Sigmoid colon (tissue), 4 donors: ENCODE measurements around the gene GATA2.

Experiments
- EP300 ChIP-seq, 4 donors: sonication (generic); formaldehyde crosslinking; IDR thresholded peaks; one replicate each; pipeline ENCODE4 v1.6.1; 2017; ENCODE audit warnings: antibody characterized with exemption in 4 of 4
- POLR2A ChIP-seq, 2 donors: fragments of 450-650 bp; IDR thresholded peaks; one replicate each; pipeline ENCODE4 v1.6.1; 2016; ENCODE audit warnings: antibody characterized with exemption in 2 of 2, mild to moderate bottlenecking in 2 of 2, moderate library complexity in 2 of 2
- POLR2AphosphoS5 ChIP-seq, 4 donors: sonication (generic); formaldehyde crosslinking; IDR thresholded peaks; one replicate each; pipeline ENCODE4 v1.6.1; 2017; ENCODE audit warnings: antibody characterized with exemption in 4 of 4
- TF ChIP-seq, protein P1 (sequence below), 4 experiments: fragments of 450-650 bp in 3 of 4; fragments of 200-600 bp in 1 of 4; IDR thresholded peaks; one replicate each; pipeline ENCODE4 v1.5.1; 2016 to 2019; ENCODE audit warnings: antibody characterized with exemption in 4 of 4, mild to moderate bottlenecking in 3 of 4, moderate library complexity in 2 of 4

- TF ChIP-seq, protein P1, sequence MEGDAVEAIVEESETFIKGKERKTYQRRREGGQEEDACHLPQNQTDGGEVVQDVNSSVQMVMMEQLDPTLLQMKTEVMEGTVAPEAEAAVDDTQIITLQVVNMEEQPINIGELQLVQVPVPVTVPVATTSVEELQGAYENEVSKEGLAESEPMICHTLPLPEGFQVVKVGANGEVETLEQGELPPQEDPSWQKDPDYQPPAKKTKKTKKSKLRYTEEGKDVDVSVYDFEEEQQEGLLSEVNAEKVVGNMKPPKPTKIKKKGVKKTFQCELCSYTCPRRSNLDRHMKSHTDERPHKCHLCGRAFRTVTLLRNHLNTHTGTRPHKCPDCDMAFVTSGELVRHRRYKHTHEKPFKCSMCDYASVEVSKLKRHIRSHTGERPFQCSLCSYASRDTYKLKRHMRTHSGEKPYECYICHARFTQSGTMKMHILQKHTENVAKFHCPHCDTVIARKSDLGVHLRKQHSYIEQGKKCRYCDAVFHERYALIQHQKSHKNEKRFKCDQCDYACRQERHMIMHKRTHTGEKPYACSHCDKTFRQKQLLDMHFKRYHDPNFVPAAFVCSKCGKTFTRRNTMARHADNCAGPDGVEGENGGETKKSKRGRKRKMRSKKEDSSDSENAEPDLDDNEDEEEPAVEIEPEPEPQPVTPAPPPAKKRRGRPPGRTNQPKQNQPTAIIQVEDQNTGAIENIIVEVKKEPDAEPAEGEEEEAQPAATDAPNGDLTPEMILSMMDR (IDR thresholded peaks at IDR 0.05), result no peak
- TF ChIP-seq POLR2A (IDR thresholded peaks at IDR 0.05), result no peak
- TF ChIP-seq EP300 (IDR thresholded peaks at IDR 0.05), result no peak
- no peak for TF ChIP-seq POLR2AphosphoS5 (IDR thresholded peaks at IDR 0.05)
Observed at GRCh38 chr3:128453501-128454309, 39.3 kb downstream of the GATA2 start.
